ENCODE measurements around the gene KLHL30.

DNA sequence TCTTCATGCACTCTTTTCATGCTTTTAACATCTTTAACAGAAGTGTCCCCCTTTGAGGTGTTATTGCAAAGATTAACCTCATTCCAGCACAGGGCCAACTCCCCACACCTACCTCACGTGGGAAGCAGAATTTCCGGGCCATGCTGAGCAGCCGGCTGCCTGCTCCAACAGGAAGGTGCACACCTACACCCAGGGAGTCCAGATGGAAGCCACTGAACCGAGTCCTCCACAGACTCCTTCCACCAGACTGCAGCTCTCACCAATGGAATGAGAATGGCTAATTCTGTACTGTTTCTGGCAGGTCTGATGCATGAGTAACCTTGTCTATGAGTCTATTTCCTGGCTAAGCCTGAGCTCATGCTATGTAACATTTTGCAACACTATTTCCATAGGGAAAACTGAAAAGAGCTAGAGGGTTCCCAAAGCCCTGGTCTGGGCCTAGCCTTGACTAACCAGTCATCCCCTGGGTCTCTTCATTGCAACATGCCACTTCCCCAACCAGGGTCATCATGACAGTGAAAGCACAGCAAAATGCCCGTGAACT lies 31.3 kb downstream of the KLHL30 start:
- TF ChIP-seq, protein P1, sequence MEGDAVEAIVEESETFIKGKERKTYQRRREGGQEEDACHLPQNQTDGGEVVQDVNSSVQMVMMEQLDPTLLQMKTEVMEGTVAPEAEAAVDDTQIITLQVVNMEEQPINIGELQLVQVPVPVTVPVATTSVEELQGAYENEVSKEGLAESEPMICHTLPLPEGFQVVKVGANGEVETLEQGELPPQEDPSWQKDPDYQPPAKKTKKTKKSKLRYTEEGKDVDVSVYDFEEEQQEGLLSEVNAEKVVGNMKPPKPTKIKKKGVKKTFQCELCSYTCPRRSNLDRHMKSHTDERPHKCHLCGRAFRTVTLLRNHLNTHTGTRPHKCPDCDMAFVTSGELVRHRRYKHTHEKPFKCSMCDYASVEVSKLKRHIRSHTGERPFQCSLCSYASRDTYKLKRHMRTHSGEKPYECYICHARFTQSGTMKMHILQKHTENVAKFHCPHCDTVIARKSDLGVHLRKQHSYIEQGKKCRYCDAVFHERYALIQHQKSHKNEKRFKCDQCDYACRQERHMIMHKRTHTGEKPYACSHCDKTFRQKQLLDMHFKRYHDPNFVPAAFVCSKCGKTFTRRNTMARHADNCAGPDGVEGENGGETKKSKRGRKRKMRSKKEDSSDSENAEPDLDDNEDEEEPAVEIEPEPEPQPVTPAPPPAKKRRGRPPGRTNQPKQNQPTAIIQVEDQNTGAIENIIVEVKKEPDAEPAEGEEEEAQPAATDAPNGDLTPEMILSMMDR (IDR thresholded peaks at IDR 0.05) = no peak
- TF ChIP-seq POLR2A (IDR thresholded peaks at IDR 0.05) = no peak
